Measurements from ENCODE around the gene ATF1. TPM values are rescaled to one million over a fixed set of nuclear protein-coding genes. Genes with fewer than 3 reads are reported as not detected.

Gene ATF1
- total and polyA plus RNA-seq, 2 of the 8 experiments (the other 6 are each of a cell fraction or from before 2014, with no cell fraction given) = 23.2 to 41.8 TPM

DNA sequence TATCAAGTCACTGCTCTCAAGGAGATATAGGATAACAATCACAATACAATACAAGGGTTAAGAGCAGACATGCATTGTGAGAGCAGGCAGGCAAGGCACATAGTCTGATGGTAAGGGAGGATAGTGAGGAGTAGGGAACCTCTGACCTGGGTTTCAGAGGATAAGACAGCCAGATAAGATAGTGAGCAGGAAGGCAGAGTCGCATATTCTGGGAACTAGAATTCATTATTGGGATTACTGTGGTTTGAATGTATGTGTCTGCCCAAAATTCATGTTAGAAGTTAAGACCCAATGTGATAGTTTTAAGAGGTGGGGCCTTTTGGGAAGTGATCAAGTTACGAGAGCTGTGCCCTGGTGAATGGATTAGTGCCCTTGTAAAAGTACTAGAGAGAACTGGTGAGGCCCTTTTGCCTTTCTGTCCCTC is 14.4 kb upstream of the ATF1 start:
- DNase-seq (ENCODE audit: low read depth in 1 of 2, low spot score in 2 of 2) = no peak
- H3K36me3 ChIP-seq (ENCODE audit: control insufficient read depth in 2 of 4, insufficient read depth in 4 of 4, low read length in 3 of 4) = peaks cover 3 to 10% (median 8%) of the 10 kb centered on the region in 4 experiments; a peak in 4 of 8 replicates
- TF ChIP-seq GABPA (IDR thresholded peaks at IDR 0.05; ENCODE audit: borderline replicate concordance, insufficient read depth, low read length) (no peak), CHD2 (IDR thresholded peaks at IDR 0.05; ENCODE audit: low read length) (no peak), CEBPB (IDR thresholded peaks at IDR 0.05; ENCODE audit: low read depth, low read length) (no peak), FOSL1 (IDR thresholded peaks at IDR 0.05; ENCODE audit: insufficient read depth, low read depth, low read length) (no peak), SP2 (IDR thresholded peaks at IDR 0.05; ENCODE audit: low read length) (no peak)
- no peaks in the 10 kb centered on the region for H3K27me3 ChIP-seq (replicated peaks in 1 of 4; ENCODE audit: control insufficient read depth in 3 of 4, extremely low read depth in 1 of 4, insufficient read depth in 3 of 4, low read length in 3 of 4)
- H4K20me1 ChIP-seq (replicated peaks in 1 of 2; ENCODE audit: control insufficient read depth in 1 of 2, insufficient read depth in 2 of 2, low read length in 2 of 2) = peaks cover 0 to 1% of the 10 kb centered on the region in 2 experiments
- H2BK5ac ChIP-seq (ENCODE audit: low read depth, low read length) = no peak overlapping the region
- no peaks in the 10 kb centered on the region for H3K79me1 ChIP-seq (ENCODE audit: low read depth, low read length)
- H4K8ac ChIP-seq (ENCODE audit: extremely low read depth, insufficient read depth, low read length) = no peak overlapping the region
- no peak overlapping the region for H3K27ac ChIP-seq (ENCODE audit: low read depth, low read length)
- H2AFZ ChIP-seq (ENCODE audit: low read length) = no peak overlapping the region
- H2BK20ac ChIP-seq (ENCODE audit: low read length) = no peak overlapping the region
- H2BK15ac ChIP-seq (ENCODE audit: low read length) = no peak overlapping the region
- H3K9me3 ChIP-seq (ENCODE audit: insufficient read depth in 2 of 2, low read depth in 1 of 2, low read length in 1 of 2) = no peaks in the 10 kb centered on the region
- 88% methylated on average over 2 of the region's 2 CpGs; no CpG with 5 or more reads in 1 of the 2 experiments for WGBS, 2 experiments (ENCODE audit: extremely low coverage in 1 of 2, insufficient coverage in 1 of 2, insufficient read length in 1 of 2, insufficient replicate concordance in 2 of 2, low coverage in 1 of 2, low lambda C conversion rate in 2 of 2, missing lambda C conversion rate in 1 of 2)
- H4K91ac ChIP-seq (replicated peaks; ENCODE audit: insufficient read length, low read length) = no peak overlapping the region
- no peak overlapping the region for H4K5ac ChIP-seq (ENCODE audit: insufficient read length, low read depth, low read length)
- H3K14ac ChIP-seq (ENCODE audit: insufficient read length) = no peak overlapping the region
- FAIRE-seq = no peak
- ChIA-PET POLR2A (ENCODE audit: partially characterized antibody) (interaction anchor here (2.3 kb wide), 1 partner anchor 9 kb away, joined by 10 read pairs; no protein-coding TSS in a partner anchor), CTCF (ENCODE audit: partially characterized antibody) (interaction anchor here (0.8 to 1.2 kb wide), 2 partner anchors 9 to 10 kb away, joined by 3 read pairs; no protein-coding TSS in a partner anchor)
- H3K4me2 ChIP-seq (ENCODE audit: insufficient read depth in 1 of 2, low read depth in 2 of 2, low read length in 2 of 2) = no peak overlapping the region
- H2BK12ac ChIP-seq (ENCODE audit: low read depth, low read length) = no peak overlapping the region
- H3K4me1 ChIP-seq (replicated peaks in 1 of 4; ENCODE audit: control insufficient read depth in 3 of 4, insufficient read depth in 4 of 4, low read length in 3 of 4) = no peaks in the 10 kb centered on the region
- H2BK120ac ChIP-seq (replicated peaks; ENCODE audit: low read depth, low read length) = no peak overlapping the region
- no peak overlapping the region for H3K9ac ChIP-seq (replicated peaks in 1 of 4; ENCODE audit: extremely low read depth in 1 of 4, low read depth in 3 of 4, low read length in 3 of 4)
- no peak overlapping the region for H2AK5ac ChIP-seq (ENCODE audit: low read depth, low read length)
- H3K4ac ChIP-seq (replicated peaks; ENCODE audit: insufficient read length, low read depth, low read length) = no peak overlapping the region
- H3K23ac ChIP-seq (ENCODE audit: insufficient read length) = no peak overlapping the region
- H3K79me2 ChIP-seq (ENCODE audit: control insufficient read depth in 1 of 2, insufficient read depth in 2 of 2, low read length in 2 of 2) = no peaks in the 10 kb centered on the region
- H3K18ac ChIP-seq (ENCODE audit: extremely low read depth, low read length) = no peak overlapping the region
- no peaks in the 10 kb centered on the region for H3K23me2 ChIP-seq (ENCODE audit: low read depth, low read length)
- H3K56ac ChIP-seq (replicated peaks; ENCODE audit: insufficient read length, low read depth, low read length) = no peak overlapping the region
- H3K4me3 ChIP-seq (ENCODE audit: extremely low read depth in 1 of 4, insufficient read depth in 2 of 4, low read depth in 3 of 4, low read length in 4 of 4) = no peak overlapping the region
